22Rv1 (cell line): Measurements from ENCODE around the gene SLC46A1.

Experiments used
- H3K27ac ChIP-seq: fragments of 450-650 bp; 2 replicates; pipeline ENCODE4 v1.5.1; 2017
- ZFX ChIP-seq: fragments of 450-650 bp; IDR thresholded peaks from 2 replicates; pipeline ENCODE4 v1.6.1; 2017; ENCODE audit warnings: antibody characterized with exemption, borderline replicate concordance
- TF ChIP-seq, protein P1 (sequence below): fragments of 450-650 bp; IDR thresholded peaks from 2 replicates; pipeline ENCODE4 v1.5.1; 2017; ENCODE audit warnings: mild to moderate bottlenecking

Gene SLC46A1

DNA sequence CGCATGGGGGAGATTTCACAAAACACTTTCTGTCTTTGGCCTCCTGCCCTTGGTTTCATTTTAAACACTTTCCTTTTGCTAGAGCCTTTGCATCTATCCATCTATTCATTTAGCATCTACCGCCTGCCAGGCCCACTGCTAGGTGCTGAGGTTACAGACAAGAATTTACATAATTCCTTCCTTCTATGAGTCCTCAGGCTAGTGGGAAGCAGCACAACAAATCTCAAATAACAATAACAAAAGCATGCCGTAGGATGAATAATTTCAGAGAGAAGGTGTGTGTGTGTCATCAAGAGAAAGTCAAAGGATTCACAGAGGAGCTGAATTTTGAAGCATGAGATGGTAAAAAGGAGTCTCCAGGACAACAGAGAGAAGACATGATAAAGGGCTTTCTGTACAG is 6.1 kb upstream of the SLC46A1 start:
- TF ChIP-seq ZFX, result no peak
- TF ChIP-seq, protein P1, sequence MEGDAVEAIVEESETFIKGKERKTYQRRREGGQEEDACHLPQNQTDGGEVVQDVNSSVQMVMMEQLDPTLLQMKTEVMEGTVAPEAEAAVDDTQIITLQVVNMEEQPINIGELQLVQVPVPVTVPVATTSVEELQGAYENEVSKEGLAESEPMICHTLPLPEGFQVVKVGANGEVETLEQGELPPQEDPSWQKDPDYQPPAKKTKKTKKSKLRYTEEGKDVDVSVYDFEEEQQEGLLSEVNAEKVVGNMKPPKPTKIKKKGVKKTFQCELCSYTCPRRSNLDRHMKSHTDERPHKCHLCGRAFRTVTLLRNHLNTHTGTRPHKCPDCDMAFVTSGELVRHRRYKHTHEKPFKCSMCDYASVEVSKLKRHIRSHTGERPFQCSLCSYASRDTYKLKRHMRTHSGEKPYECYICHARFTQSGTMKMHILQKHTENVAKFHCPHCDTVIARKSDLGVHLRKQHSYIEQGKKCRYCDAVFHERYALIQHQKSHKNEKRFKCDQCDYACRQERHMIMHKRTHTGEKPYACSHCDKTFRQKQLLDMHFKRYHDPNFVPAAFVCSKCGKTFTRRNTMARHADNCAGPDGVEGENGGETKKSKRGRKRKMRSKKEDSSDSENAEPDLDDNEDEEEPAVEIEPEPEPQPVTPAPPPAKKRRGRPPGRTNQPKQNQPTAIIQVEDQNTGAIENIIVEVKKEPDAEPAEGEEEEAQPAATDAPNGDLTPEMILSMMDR, result no peak
- no peak overlapping the region for H3K27ac ChIP-seq

DNA sequence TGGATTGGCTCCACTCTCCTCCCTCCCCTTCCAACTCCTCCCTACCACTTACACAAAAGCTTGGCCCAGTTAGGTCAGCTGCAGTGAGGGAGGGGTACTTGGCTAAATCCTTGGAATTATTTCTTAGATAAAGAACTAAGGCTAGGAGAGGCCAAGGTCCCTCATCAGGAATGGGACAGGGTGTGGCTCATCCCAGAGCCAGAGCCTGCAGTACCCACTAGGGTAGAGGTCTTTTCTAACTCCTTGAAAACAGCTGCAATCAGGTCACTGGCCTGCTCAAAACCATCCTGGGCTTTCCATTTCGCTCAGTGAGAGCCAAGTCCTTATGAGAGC is 1.9 kb upstream of the SLC46A1 start:
- TF ChIP-seq, protein P1, result no peak
- TF ChIP-seq ZFX, result no peak
- H3K27ac ChIP-seq, result no peak overlapping the region

DNA sequence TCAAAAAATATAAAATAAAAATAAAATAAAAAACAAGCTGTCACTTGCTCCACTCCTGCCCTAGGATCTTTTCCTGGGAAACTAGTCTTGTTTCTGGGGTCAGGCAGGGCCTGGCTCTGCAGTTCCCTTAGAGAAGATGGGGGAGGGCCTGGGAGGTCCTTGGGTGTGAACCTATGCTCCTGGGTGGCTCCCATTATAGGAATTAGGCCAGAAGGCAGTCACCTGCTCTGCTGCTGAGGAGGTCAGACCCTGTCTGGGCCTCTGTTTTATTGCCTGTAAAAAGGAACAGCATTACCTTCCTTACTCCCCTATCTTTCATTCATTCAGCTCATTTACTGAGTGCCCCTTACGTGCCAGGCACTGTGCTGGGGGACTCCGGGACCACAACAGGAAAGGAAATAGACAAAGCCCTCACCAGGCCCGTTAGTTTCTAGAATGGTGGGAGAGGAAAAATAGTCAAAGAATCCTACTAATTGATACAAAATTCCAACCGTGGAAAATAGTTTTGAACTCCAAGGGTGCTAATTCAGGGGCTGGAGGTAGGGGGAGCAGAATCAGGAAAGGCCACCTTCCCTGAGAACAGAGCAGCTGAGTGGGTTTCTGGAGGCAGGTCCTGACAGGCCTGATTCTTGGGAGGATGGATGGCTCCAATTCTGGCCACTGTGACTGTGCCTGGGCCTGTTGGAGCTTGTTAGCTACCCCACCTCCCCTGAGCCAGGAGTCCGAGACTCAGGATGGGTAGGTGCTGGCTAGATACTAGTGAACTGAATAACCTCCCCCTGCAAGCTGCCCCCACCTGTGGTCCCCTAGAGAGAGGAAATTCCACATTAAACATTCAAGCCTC is 1.3 kb upstream of the SLC46A1 start:
- no peak overlapping the region for H3K27ac ChIP-seq
- no peak for TF ChIP-seq ZFX
- TF ChIP-seq, protein P1, result no peak

DNA sequence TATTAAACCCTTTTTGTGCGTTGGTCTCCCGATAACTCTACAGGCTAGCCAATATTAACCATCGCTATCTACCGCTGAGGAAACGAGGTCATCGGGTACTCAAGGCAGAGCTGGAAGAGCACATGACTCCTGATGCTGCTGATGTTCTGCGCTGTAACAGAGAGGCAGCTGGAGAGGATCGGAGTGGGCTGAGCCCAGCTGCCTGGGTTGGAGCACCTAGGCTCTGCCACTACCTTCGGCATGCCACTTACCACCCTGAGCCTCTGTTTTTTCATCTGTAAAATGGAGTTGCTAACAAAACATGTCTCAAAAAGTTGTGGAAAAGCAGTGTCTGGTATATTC is 432 bp upstream of the SLC46A1 start:
- peak overlapping the region; percentile 66 for H3K27ac ChIP-seq
- TF ChIP-seq ZFX, result no peak
- TF ChIP-seq, protein P1, result no peak

DNA sequence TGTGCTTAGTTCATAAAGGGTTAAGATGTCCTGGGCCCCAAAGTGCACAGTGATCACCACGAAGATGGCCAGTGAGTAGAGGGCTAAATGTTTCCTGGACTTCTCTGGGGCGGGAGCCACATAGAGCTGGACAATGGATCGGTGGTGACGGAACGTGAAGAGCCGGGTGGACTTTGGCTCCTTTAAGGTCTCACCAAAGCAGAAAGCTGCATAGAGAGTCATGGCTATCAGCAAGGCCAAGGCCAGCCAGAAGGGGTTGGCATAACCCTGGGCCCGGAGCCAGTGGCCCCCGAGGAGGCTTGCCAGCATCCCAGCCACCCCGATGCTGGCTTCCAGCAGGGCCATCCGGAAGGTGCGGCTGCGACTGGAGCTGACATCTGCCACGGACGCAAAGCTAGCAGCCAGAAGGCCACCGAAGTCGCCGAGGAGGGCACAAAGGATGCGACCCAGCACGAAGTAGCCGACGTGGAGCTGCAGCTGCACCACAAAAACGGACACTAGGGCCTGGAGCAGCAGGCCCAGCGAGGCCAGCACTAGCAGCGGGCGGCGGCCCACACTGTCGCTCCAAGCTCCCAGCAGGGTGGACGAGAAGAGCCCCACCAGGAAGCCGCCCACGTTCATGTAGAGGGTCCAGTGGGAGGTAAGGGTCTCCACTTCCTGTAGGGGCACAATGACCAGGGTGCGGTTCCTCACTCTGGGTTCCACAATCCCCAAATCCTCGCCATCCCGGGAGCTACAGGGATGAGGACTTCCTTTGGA is 1.0 kb downstream of the SLC46A1 start:
- peak overlapping the region; percentile 66 for H3K27ac ChIP-seq
- no peak for TF ChIP-seq ZFX
- TF ChIP-seq, protein P1, result no peak

DNA sequence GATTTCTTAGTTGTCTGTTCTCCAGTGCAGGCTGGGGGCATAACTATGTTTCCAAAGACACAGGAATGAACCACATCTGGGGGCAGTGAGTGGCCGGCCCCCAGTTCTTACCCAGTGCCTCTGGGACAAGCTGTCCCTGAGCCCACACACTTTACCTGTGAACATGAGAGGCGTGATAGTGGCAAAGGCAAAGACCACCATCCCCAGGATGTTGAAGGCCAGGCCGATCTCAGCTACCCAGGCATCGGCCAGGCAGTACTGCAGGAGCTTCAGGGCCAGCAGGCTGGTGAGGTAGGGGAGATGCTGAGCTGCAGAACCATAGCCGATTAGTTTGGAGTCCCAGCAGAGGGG is 1.6 kb downstream of the SLC46A1 start:
- no peak for TF ChIP-seq ZFX
- TF ChIP-seq, protein P1, result no peak
- no peak overlapping the region for H3K27ac ChIP-seq

DNA sequence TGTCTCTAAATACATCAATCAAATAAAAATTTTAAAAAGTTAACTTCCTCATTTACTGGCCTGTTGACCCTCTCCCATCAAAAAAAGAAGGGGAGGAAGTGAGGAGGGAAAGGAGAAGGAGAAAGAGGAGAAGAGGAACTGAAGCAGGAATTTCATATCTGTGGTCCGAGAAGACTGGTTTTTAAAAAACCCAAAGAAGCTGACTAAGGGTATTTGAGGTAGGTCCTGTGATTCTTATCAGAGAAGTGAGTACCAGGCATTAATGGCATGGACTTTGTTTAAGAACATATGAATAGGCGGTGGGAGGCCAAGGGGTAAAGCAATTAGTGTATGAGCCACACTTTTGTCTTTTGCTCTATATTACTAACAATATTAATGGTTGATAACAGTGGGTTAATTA is 2.0 kb downstream of the SLC46A1 start:
- TF ChIP-seq, protein P1, result no peak
- TF ChIP-seq ZFX, result no peak
- H3K27ac ChIP-seq, result no peak overlapping the region
